ENCODE results near the gene CHD6. TPM values are rescaled to one million over a fixed set of nuclear protein-coding genes. Genes with fewer than 3 reads are reported as not detected.

Gene CHD6
- total and polyA plus RNA-seq, 3 experiments from 2014 or later: 24.6 to 59.5 (median 25.3) TPM

GRCh38 chr20:41370176-41370575 lies 248.0 kb downstream of the CHD6 start:
- Histone ChIP-seq H3K9me3 (ENCODE audit: low read length) (no peaks in the 10 kb centered on the region), H3K27ac (ENCODE audit: low read depth, low read length) (no peak overlapping the region), H3K4me3 (ENCODE audit: low read length) (no peak overlapping the region), H3K36me3 (ENCODE audit: insufficient read depth, low read length) (no peaks in the 10 kb centered on the region), H3K4me1 (ENCODE audit: insufficient read depth, low read length) (no peaks in the 10 kb centered on the region), H3K27me3 (ENCODE audit: insufficient read depth, low read length, poor library complexity, severe bottlenecking) (no peaks in the 10 kb centered on the region)
- H3K27ac Mint-ChIP-seq: no peak overlapping the region
- peaks cover 0 to 6% (median 2%) of the 10 kb centered on the region in 3 donors for H3K36me3 Mint-ChIP-seq
- ChIA-PET POLR2A (no interaction called here), CTCF (no interaction called here)
- peaks cover 0 to 7% (median 5%) of the 10 kb centered on the region in 3 donors for H3K4me1 Mint-ChIP-seq
- peaks cover 0 to 6% (median 5%) of the 10 kb centered on the region in 5 donors for H3K9me3 Mint-ChIP-seq
- no peak overlapping the region for H3K4me3 Mint-ChIP-seq
- no peak for DNase-seq
- H3K27me3 Mint-ChIP-seq: peaks cover 33 to 62% of the 10 kb centered on the region in 2 donors

GRCh38 chr20:41369673-41370072 lies 248.5 kb downstream of the CHD6 start:
- ChIA-PET POLR2A (no interaction called here), CTCF (no interaction called here)
- Mint-ChIP-seq H3K4me3 (no peak overlapping the region), H3K36me3 (peaks cover 0 to 6% (median 2%) of the 10 kb centered on the region in 3 donors), H3K27me3 (peaks cover 35 to 62% of the 10 kb centered on the region in 2 donors), H3K4me1 (peaks cover 0 to 7% (median 5%) of the 10 kb centered on the region in 3 donors), H3K9me3 (peaks cover 0 to 6% (median 5%) of the 10 kb centered on the region in 5 donors), H3K27ac (no peak overlapping the region)
- Histone ChIP-seq H3K27ac (ENCODE audit: low read depth, low read length) (no peak overlapping the region), H3K9me3 (ENCODE audit: low read length) (no peaks in the 10 kb centered on the region), H3K4me1 (ENCODE audit: insufficient read depth, low read length) (no peaks in the 10 kb centered on the region), H3K27me3 (ENCODE audit: insufficient read depth, low read length, poor library complexity, severe bottlenecking) (no peaks in the 10 kb centered on the region), H3K36me3 (ENCODE audit: insufficient read depth, low read length) (no peaks in the 10 kb centered on the region), H3K4me3 (ENCODE audit: low read length) (no peak overlapping the region)
- DNase-seq: no peak

DNA sequence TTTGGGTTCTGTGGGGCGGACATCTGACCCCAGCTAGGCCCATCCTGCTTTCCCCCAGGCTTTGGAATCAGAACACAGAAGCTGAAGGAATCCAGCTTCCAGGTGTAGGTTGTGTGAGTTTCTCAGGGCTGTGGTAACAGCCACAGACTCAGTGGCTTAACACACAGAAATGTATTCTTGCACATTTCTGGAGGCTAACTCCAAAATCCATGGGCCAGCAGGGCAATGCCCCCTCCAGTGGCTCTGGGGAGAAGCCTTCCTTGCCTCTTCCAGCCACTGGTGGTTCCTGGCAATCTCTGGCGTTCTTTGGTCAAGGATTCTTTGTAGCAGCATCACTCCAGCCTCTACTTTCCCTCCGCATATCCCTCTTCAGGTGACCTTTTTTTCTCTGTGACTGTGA lies 250.2 kb downstream of the CHD6 start:
- H3K9me3 ChIP-seq (ENCODE audit: low read length): no peaks in the 10 kb centered on the region
- no peak for DNase-seq
- Mint-ChIP-seq H3K27me3 (peaks cover 32 to 48% of the 10 kb centered on the region in 2 donors), H3K36me3 (peaks cover 0 to 6% (median 2%) of the 10 kb centered on the region in 3 donors), H3K4me3 (peak overlapping the region in 1 of 7 donors; percentile 60), H3K9me3 (peaks cover 0 to 6% (median 5%) of the 10 kb centered on the region in 5 donors), H3K27ac (no peak overlapping the region), H3K4me1 (peaks cover 0 to 7% (median 5%) of the 10 kb centered on the region in 3 donors)
- H3K36me3 ChIP-seq (ENCODE audit: insufficient read depth, low read length): no peaks in the 10 kb centered on the region
- no peak overlapping the region for H3K27ac ChIP-seq (ENCODE audit: low read depth, low read length)
- POLR2A ChIA-PET: no interaction called here
- H3K4me1 ChIP-seq (ENCODE audit: insufficient read depth, low read length): no peaks in the 10 kb centered on the region
- CTCF ChIA-PET: no interaction called here
- no peak overlapping the region for H3K4me3 ChIP-seq (ENCODE audit: low read length)
- no peaks in the 10 kb centered on the region for H3K27me3 ChIP-seq (ENCODE audit: insufficient read depth, low read length, poor library complexity, severe bottlenecking)

- CTCF ChIA-PET: no interaction called here
- POLR2A ChIA-PET: no interaction called here
- no peaks in the 10 kb centered on the region for H3K27me3 ChIP-seq (ENCODE audit: insufficient read depth, low read length, poor library complexity, severe bottlenecking)
- no peak for DNase-seq
- H3K27ac Mint-ChIP-seq: no peak overlapping the region
- peaks cover 0 to 6% (median 2%) of the 10 kb centered on the region in 3 donors for H3K36me3 Mint-ChIP-seq
- H3K4me1 ChIP-seq (ENCODE audit: insufficient read depth, low read length): no peaks in the 10 kb centered on the region
- no peaks in the 10 kb centered on the region for H3K36me3 ChIP-seq (ENCODE audit: insufficient read depth, low read length)
- no peaks in the 10 kb centered on the region for H3K9me3 ChIP-seq (ENCODE audit: low read length)
- peaks cover 28 to 42% of the 10 kb centered on the region in 2 donors for H3K27me3 Mint-ChIP-seq
- H3K4me3 ChIP-seq (ENCODE audit: low read length): no peak overlapping the region
- no peak overlapping the region for H3K27ac ChIP-seq (ENCODE audit: low read depth, low read length)
- peaks cover 0 to 6% (median 0%) of the 10 kb centered on the region in 5 donors for H3K9me3 Mint-ChIP-seq
- peak overlapping the region in 4 of 7 donors; percentile 26 to 61 (median 49) for H3K4me3 Mint-ChIP-seq
- H3K4me1 Mint-ChIP-seq: peaks cover 0 to 7% (median 5%) of the 10 kb centered on the region in 3 donors
These were observed 250.8 kb downstream of the CHD6 start for GRCh38 chr20:41367393-41367695.

GRCh38 chr20:41366546-41367392 lies 251.4 kb downstream of the CHD6 start, which contains the start of gene EMILIN3:
Gene EMILIN3 (minus strand): TSS chr20:41366818. CDS start chr20:41366634, 184 bp downstream.
- no peak within 1 kb of the TSS for H3K27ac ChIP-seq (ENCODE audit: low read depth, low read length)
- no peaks in the 10 kb centered on the region for H3K4me1 ChIP-seq (ENCODE audit: insufficient read depth, low read length)
- no peak within 1 kb of the TSS for H3K27ac Mint-ChIP-seq
- H3K36me3 Mint-ChIP-seq: peaks cover 0 to 6% (median 2%) of the 10 kb centered on the region in 3 donors
- H3K9me3 ChIP-seq (ENCODE audit: low read length): no peaks in the 10 kb centered on the region
- ChIA-PET POLR2A (no interaction called here), CTCF (no interaction called here)
- peaks cover 0 to 7% (median 5%) of the 10 kb centered on the region in 3 donors for H3K4me1 Mint-ChIP-seq
- H3K36me3 ChIP-seq (ENCODE audit: insufficient read depth, low read length): no peaks in the 10 kb centered on the region
- H3K9me3 Mint-ChIP-seq: peaks cover 0 to 6% (median 0%) of the 10 kb centered on the region in 5 donors
- H3K4me3 Mint-ChIP-seq: peak within 1 kb of the TSS in 4 of 7 donors; percentile 26 to 61 (median 49)
- no peak within 1 kb of the TSS for H3K4me3 ChIP-seq (ENCODE audit: low read length)
- H3K27me3 ChIP-seq (ENCODE audit: insufficient read depth, low read length, poor library complexity, severe bottlenecking): no peaks in the 10 kb centered on the region
- DNase-seq: no peak
- H3K27me3 Mint-ChIP-seq: peaks cover 28 to 42% of the 10 kb centered on the region in 2 donors

- no peaks in the 10 kb centered on the region for H3K9me3 ChIP-seq (ENCODE audit: low read length)
- Mint-ChIP-seq H3K9me3 (peaks cover 0 to under 1% (median 0%) of the 10 kb centered on the region in 5 donors), H3K36me3 (peaks cover 0 to 2% (median 1%) of the 10 kb centered on the region in 3 donors), H3K4me1 (peaks cover 0 to 7% (median 5%) of the 10 kb centered on the region in 3 donors), H3K27me3 (peaks cover 26 to 35% of the 10 kb centered on the region in 2 donors), H3K4me3 (peak overlapping the region in 1 of 7 donors; percentile 39), H3K27ac (no peak overlapping the region)
- no peaks in the 10 kb centered on the region for H3K36me3 ChIP-seq (ENCODE audit: insufficient read depth, low read length)
- ChIA-PET CTCF (interaction anchor here (0.9 kb wide), 1 partner anchor 27 kb away, joined by 3 read pairs; no protein-coding TSS in a partner anchor), POLR2A (no interaction called here)
- no peaks in the 10 kb centered on the region for H3K4me1 ChIP-seq (ENCODE audit: insufficient read depth, low read length)
- H3K27me3 ChIP-seq (ENCODE audit: insufficient read depth, low read length, poor library complexity, severe bottlenecking): no peaks in the 10 kb centered on the region
- H3K27ac ChIP-seq (ENCODE audit: low read depth, low read length): no peak overlapping the region
- no peak for DNase-seq
- no peak overlapping the region for H3K4me3 ChIP-seq (ENCODE audit: low read length)
These were observed 252.2 kb downstream of the CHD6 start for GRCh38 chr20:41365777-41366545.

- peak overlapping the region in 1 of 7 donors; percentile 39 for H3K4me3 Mint-ChIP-seq
- no peak overlapping the region for H3K27ac Mint-ChIP-seq
These were observed 253.0 kb downstream of the CHD6 start for GRCh38 chr20:41364967-41365765.

More at GRCh38 chr20:41364967-41365765, 253.0 kb downstream of the CHD6 start:
- Histone ChIP-seq H3K4me1 (ENCODE audit: insufficient read depth, low read length) (no peaks in the 10 kb centered on the region), H3K27me3 (ENCODE audit: insufficient read depth, low read length, poor library complexity, severe bottlenecking) (no peaks in the 10 kb centered on the region), H3K36me3 (ENCODE audit: insufficient read depth, low read length) (no peaks in the 10 kb centered on the region), H3K4me3 (ENCODE audit: low read length) (no peak overlapping the region), H3K27ac (ENCODE audit: low read depth, low read length) (no peak overlapping the region), H3K9me3 (ENCODE audit: low read length) (no peaks in the 10 kb centered on the region)
- Mint-ChIP-seq H3K36me3 (peaks cover 0 to 2% (median 0%) of the 10 kb centered on the region in 3 donors), H3K9me3 (no peaks in the 10 kb centered on the region), H3K4me1 (peaks cover 0 to 7% (median 5%) of the 10 kb centered on the region in 3 donors), H3K27me3 (peaks cover 24 to 33% of the 10 kb centered on the region in 2 donors)
- POLR2A ChIA-PET: no interaction called here
- no peak for DNase-seq
- CTCF ChIA-PET: interaction anchor here (0.9 kb wide), 1 partner anchor 26 kb away, joined by 3 read pairs; no protein-coding TSS in a partner anchor
